Measurements from ENCODE around the gene NAXD. TPM values are rescaled to one million over a fixed set of nuclear protein-coding genes. Genes with fewer than 3 reads are reported as not detected.

The NAXD gene
- total RNA-seq, 1 experiment from 2014 or later: 32.1 TPM

DNA sequence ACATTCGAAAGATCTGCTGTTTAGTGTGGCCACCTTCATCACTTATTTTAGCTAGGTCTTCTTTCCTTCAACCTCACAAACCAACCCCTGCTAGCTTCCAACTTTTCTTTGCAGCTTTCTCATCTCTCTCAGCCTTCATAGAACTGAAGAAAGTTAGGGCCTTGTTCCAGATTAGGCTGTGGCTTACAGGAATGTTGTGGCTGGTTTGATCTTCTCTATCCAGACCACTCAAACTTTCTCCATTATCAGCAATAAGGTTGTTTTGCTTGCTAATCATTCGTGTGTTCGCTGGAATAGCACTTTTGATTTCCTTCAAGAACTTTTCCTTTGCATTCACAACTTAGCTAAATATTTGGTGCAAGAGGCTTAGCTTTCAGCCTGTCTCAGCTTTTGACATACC is 45.9 kb downstream of the NAXD start:
- BruUV-seq (replicated peaks): no TSS peak
- ChIA-PET RAD21 (ENCODE audit: low non-redundant PET in 1 of 2, low total read pairs in 2 of 2, uncharacterized antibody in 2 of 2, unreplicated experiment in 2 of 2) (no interaction called here), POLR2A (no interaction called here)

GRCh38 chr13:110662091-110662490 is 46.7 kb downstream of the NAXD start:
- no peak overlapping the region for H3K9ac ChIP-seq (ENCODE audit: low read length)
- H3K27me3 ChIP-seq (ENCODE audit: insufficient read depth, low read length): no peaks in the 10 kb centered on the region
- peaks cover 15 to 72% of the 10 kb centered on the region in 2 experiments for H3K36me3 ChIP-seq (ENCODE audit: control insufficient read depth in 1 of 2, insufficient read depth in 2 of 2, low read length in 2 of 2)
- no peak overlapping the region for H3K27ac ChIP-seq (ENCODE audit: low read depth, low read length)
- ChIA-PET RAD21 (ENCODE audit: low non-redundant PET in 1 of 2, low total read pairs in 2 of 2, uncharacterized antibody in 2 of 2, unreplicated experiment in 2 of 2) (no interaction called here), CTCF (no interaction called here), POLR2A (no interaction called here)
- H3K4me3 ChIP-seq (replicated peaks in 1 of 2; ENCODE audit: low read depth in 1 of 2, low read length in 2 of 2): no peak overlapping the region
- H3K4me2 ChIP-seq (ENCODE audit: low read length): no peak overlapping the region
- no peak overlapping the region for H2AFZ ChIP-seq (ENCODE audit: low read depth, low read length, poor library complexity, severe bottlenecking)
- H4K20me1 ChIP-seq (ENCODE audit: insufficient read depth): no peaks in the 10 kb centered on the region
- intact Hi-C loops (cut with micrococcal nuclease): no loop called here
- H3K79me2 ChIP-seq (ENCODE audit: insufficient read depth, low read length): 0 out of 2 replicates have a peak, but pooled peaks cover 3% of the 10 kb centered on the region
- no TSS peak for BruUV-seq (replicated peaks)
- no peaks in the 10 kb centered on the region for H3K4me1 ChIP-seq (ENCODE audit: control insufficient read depth in 1 of 2, insufficient read depth in 2 of 2, low read length in 2 of 2)
- DNase-seq (ENCODE audit: low read depth, low spot score) (no peak), ATAC-seq (no peak)
- H3K9me2 ChIP-seq (ENCODE audit: insufficient read depth): no peaks in the 10 kb centered on the region
- H3K9me3 ChIP-seq (ENCODE audit: control insufficient read depth in 1 of 2, insufficient read depth in 1 of 2, low read depth in 1 of 2, low read length in 2 of 2): peaks cover 5 to 10% of the 10 kb centered on the region in 2 experiments; a peak in 3 of 4 replicates
- no peak for TF ChIP-seq EZH2phosphoT487 (IDR thresholded peaks at IDR 0.05; ENCODE audit: borderline replicate concordance)
- TF ChIP-seq, protein P1, sequence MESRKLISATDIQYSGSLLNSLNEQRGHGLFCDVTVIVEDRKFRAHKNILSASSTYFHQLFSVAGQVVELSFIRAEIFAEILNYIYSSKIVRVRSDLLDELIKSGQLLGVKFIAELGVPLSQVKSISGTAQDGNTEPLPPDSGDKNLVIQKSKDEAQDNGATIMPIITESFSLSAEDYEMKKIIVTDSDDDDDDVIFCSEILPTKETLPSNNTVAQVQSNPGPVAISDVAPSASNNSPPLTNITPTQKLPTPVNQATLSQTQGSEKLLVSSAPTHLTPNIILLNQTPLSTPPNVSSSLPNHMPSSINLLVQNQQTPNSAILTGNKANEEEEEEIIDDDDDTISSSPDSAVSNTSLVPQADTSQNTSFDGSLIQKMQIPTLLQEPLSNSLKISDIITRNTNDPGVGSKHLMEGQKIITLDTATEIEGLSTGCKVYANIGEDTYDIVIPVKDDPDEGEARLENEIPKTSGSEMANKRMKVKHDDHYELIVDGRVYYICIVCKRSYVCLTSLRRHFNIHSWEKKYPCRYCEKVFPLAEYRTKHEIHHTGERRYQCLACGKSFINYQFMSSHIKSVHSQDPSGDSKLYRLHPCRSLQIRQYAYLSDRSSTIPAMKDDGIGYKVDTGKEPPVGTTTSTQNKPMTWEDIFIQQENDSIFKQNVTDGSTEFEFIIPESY (IDR thresholded peaks at IDR 0.05; ENCODE audit: extremely low read depth, insufficient replicate concordance, low read length): no peak
- no peak for TF ChIP-seq ZNF274 (IDR thresholded peaks at IDR 0.05; ENCODE audit: low read depth, low read length)
- TF ChIP-seq ZFX (IDR thresholded peaks at IDR 0.05): no peak
- TF ChIP-seq MAX (IDR thresholded peaks at IDR 0.05): no peak
- no peak for TF ChIP-seq POLR2AphosphoS5 (IDR thresholded peaks at IDR 0.05; ENCODE audit: low read depth, low read length)
- no peak for TF ChIP-seq SP1 (IDR thresholded peaks at IDR 0.05; ENCODE audit: low read depth)
- no peak for TF ChIP-seq FOSL1 (IDR thresholded peaks at IDR 0.05; ENCODE audit: low read depth)
- no peak for TF ChIP-seq ATF3 (IDR thresholded peaks at IDR 0.05)
- TF ChIP-seq CBX3 (IDR thresholded peaks at IDR 0.05; ENCODE audit: low read depth): no peak
- no peak for TF ChIP-seq RAD21 (IDR thresholded peaks at IDR 0.05; ENCODE audit: low read depth)
- TF ChIP-seq SIN3A (IDR thresholded peaks at IDR 0.05; ENCODE audit: low read depth): no peak
- no peak for TF ChIP-seq EGR1 (IDR thresholded peaks at IDR 0.05; ENCODE audit: low read depth)
- no peak for TF ChIP-seq CEBPB (IDR thresholded peaks at IDR 0.05; ENCODE audit: low read depth)
- TF ChIP-seq TCF7L2 (IDR thresholded peaks at IDR 0.05; ENCODE audit: borderline replicate concordance, extremely low read depth, insufficient read depth, insufficient read length): no peak
- no peak for TF ChIP-seq YY1 (IDR thresholded peaks at IDR 0.05; ENCODE audit: extremely low read depth, insufficient replicate concordance, low read depth, low read length)

More for the DNA sequence above, 45.9 kb downstream of the NAXD start:
- peaks cover 11 to 64% of the 10 kb centered on the region in 2 experiments for H3K36me3 ChIP-seq (ENCODE audit: control insufficient read depth in 1 of 2, insufficient read depth in 2 of 2, low read length in 2 of 2)
- no peaks in the 10 kb centered on the region for H3K4me1 ChIP-seq (ENCODE audit: control insufficient read depth in 1 of 2, insufficient read depth in 2 of 2, low read length in 2 of 2)
- H3K79me2 ChIP-seq (ENCODE audit: insufficient read depth, low read length): 0 out of 2 replicates have a peak, but pooled peaks cover 3% of the 10 kb centered on the region
- CTCF ChIA-PET: no interaction called here
- H3K9me3 ChIP-seq (ENCODE audit: control insufficient read depth in 1 of 2, insufficient read depth in 1 of 2, low read depth in 1 of 2, low read length in 2 of 2): peaks cover 5 to 10% of the 10 kb centered on the region in 2 experiments; a peak in 3 of 4 replicates
- no peak overlapping the region for H3K4me2 ChIP-seq (ENCODE audit: low read length)
- ATAC-seq: no peak
- no peak overlapping the region for H3K4me3 ChIP-seq (replicated peaks in 1 of 2; ENCODE audit: low read depth in 1 of 2, low read length in 2 of 2)
- DNase-seq (ENCODE audit: low read depth, low spot score): no peak
- H2AFZ ChIP-seq (ENCODE audit: low read depth, low read length, poor library complexity, severe bottlenecking): no peak overlapping the region
- H3K27ac ChIP-seq (ENCODE audit: low read depth, low read length): no peak overlapping the region
- no peak overlapping the region for H3K9ac ChIP-seq (ENCODE audit: low read length)
- TF ChIP-seq SP1 (IDR thresholded peaks at IDR 0.05; ENCODE audit: low read depth): no peak
- no peak for TF ChIP-seq TCF7L2 (IDR thresholded peaks at IDR 0.05; ENCODE audit: borderline replicate concordance, extremely low read depth, insufficient read depth, insufficient read length)
- no peak for TF ChIP-seq FOSL1 (IDR thresholded peaks at IDR 0.05; ENCODE audit: low read depth)
- no peak for TF ChIP-seq MAX (IDR thresholded peaks at IDR 0.05)
- intact Hi-C loops (cut with micrococcal nuclease): no loop called here
- no peaks in the 10 kb centered on the region for H4K20me1 ChIP-seq (ENCODE audit: insufficient read depth)
- no peaks in the 10 kb centered on the region for H3K27me3 ChIP-seq (ENCODE audit: insufficient read depth, low read length)
- no peaks in the 10 kb centered on the region for H3K9me2 ChIP-seq (ENCODE audit: insufficient read depth)

All from HCT116 (cell line).